ENCODE measurements around the gene GNG4.

The GNG4 gene

DNA sequence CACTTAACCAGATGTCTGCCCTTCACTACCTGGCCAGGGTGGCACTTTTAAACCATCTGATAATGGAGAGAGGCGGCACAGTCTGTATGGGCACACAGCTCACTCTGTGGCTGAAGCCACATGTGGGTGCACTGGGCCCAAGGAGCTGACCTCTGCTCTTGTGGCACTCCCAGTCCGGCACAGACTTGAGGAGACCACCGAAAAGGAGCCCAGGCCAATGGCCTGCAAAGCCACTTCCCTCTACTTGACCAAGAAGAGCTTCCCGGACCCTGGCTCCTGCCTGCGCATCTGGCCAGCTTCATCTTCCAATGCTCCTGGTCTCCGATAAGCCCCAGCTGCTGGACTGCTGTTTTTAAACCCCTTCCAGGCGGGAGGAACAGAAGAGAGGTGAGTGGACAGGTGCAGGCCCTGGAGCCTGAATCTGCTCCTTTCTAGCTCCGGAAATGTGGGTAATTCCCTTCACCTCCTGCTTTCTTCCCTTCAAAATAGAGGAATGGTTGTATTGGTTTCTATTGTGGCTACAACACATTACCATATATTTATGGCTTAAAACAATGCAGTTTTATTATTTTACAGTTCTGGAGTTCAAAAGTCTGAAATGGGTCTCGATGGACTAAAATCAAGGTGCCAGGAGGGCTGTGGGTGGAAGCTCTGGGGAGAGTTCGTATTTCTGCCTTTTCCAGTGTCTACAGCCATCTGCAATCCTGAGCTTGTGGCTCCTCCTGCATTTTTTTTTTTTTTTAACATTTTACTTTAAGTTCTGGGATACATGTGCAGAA is 11.6 kb downstream of the GNG4 start:
- no peak overlapping the region for H3K14ac ChIP-seq (ENCODE audit: low read length)
- H3K18ac ChIP-seq (ENCODE audit: low read length), result no peak overlapping the region
- no peak for DNase-seq
- H3K9ac ChIP-seq (ENCODE audit: low read length), result no peak overlapping the region
- H3K79me2 ChIP-seq (ENCODE audit: control insufficient read depth, insufficient read depth, low read length, poor library complexity), result no peaks in the 10 kb centered on the region
- no peak overlapping the region for H4K12ac ChIP-seq (ENCODE audit: low read depth, low read length)
- no peak overlapping the region for H2BK12ac ChIP-seq (ENCODE audit: low read length)
- H3K36me3 ChIP-seq (ENCODE audit: control insufficient read depth in 1 of 2, insufficient read depth in 2 of 2, low read length in 2 of 2), result no peaks in the 10 kb centered on the region
- no peak overlapping the region for H4K8ac ChIP-seq (ENCODE audit: low read depth, low read length)
- H2AFZ ChIP-seq (ENCODE audit: insufficient read depth, low read length, poor library complexity), result no peak overlapping the region
- H3K27me3 ChIP-seq (ENCODE audit: insufficient read depth, low read length), result no peaks in the 10 kb centered on the region
- no peak overlapping the region for H3K23ac ChIP-seq (ENCODE audit: low read length)
- no peak overlapping the region for H2BK120ac ChIP-seq (ENCODE audit: insufficient read depth, low read length, poor library complexity)
- no peak overlapping the region for H3K4me2 ChIP-seq (ENCODE audit: low read length)
- H3K4me3 ChIP-seq (ENCODE audit: low read depth, low read length), result no peak overlapping the region
- H3K4me1 ChIP-seq (ENCODE audit: control insufficient read depth in 1 of 2, insufficient read depth in 2 of 2, low read length in 2 of 2), result peaks cover 11 to 19% of the 10 kb centered on the region in 2 experiments
- no peak overlapping the region for H2BK5ac ChIP-seq (ENCODE audit: low read depth, low read length, poor library complexity)
- no peaks in the 10 kb centered on the region for H3K79me1 ChIP-seq (ENCODE audit: low read length)
- H3K27ac ChIP-seq (ENCODE audit: low read depth, low read length), result no peak overlapping the region
- no peak overlapping the region for H4K91ac ChIP-seq (ENCODE audit: low read depth, low read length)
- WGBS (ENCODE audit: extremely low coverage, insufficient coverage, insufficient read length), result no CpG with 5 or more reads among the region's 10 CpGs
- no peak overlapping the region for H2AK5ac ChIP-seq (ENCODE audit: low read length)
- H3K9me3 ChIP-seq (ENCODE audit: insufficient read depth, low read depth, low read length), result no peaks in the 10 kb centered on the region
- no peak overlapping the region for H3K4ac ChIP-seq (ENCODE audit: low read depth, low read length)

DNA sequence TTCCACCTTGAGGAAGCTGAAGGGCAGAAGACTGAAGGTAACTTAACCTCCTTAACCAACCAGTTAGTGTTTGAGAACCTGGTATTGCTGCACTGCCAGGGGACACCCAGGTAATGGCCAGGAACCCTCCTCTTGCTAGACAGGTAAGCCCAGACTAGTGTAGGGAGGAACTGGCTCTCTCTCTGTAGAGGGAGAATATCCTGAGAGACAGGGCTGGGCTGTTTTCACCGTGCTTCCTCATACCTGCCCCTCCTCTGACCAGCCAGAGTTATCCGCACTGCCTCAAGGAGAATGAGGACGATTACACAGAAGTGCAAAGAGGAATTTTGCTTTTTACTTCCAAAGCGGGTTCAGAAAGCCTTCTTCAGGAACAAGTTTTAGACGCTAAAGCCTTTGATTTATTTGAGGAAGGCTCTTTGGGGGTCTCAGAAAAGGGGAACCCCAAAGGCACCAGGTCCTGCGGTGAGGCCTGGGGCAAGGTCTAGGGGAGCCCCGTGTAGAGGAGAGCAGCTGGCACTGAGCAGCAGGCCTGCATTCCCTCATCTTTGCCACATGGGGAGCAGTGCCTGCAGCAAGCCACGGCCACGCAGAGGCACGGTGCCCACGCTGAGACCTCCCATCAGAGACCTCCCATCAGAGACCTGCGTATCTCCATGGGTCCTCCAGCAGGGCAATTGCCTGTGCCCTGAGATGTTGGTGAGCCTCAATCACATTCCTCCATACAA is 13.5 kb downstream of the GNG4 start:
- H2AFZ ChIP-seq (ENCODE audit: insufficient read depth, low read length, poor library complexity), result no peak overlapping the region
- no peak overlapping the region for H2AK5ac ChIP-seq (ENCODE audit: low read length)
- H3K4ac ChIP-seq (ENCODE audit: low read depth, low read length), result no peak overlapping the region
- H3K27ac ChIP-seq (ENCODE audit: low read depth, low read length), result no peak overlapping the region
- H3K23ac ChIP-seq (ENCODE audit: low read length), result no peak overlapping the region
- H4K91ac ChIP-seq (ENCODE audit: low read depth, low read length), result no peak overlapping the region
- peak overlapping the region; percentile 14 for H3K4me2 ChIP-seq (ENCODE audit: low read length)
- H2BK5ac ChIP-seq (ENCODE audit: low read depth, low read length, poor library complexity), result no peak overlapping the region
- peak overlapping the region; percentile 57 for H3K9ac ChIP-seq (ENCODE audit: low read length)
- no CpG with 5 or more reads among the region's 12 CpGs for WGBS (ENCODE audit: extremely low coverage, insufficient coverage, insufficient read length)
- no peak overlapping the region for H3K4me3 ChIP-seq (ENCODE audit: low read depth, low read length)
- H2BK12ac ChIP-seq (ENCODE audit: low read length), result no peak overlapping the region
- no peaks in the 10 kb centered on the region for H3K36me3 ChIP-seq (ENCODE audit: control insufficient read depth in 1 of 2, insufficient read depth in 2 of 2, low read length in 2 of 2)
- H4K12ac ChIP-seq (ENCODE audit: low read depth, low read length), result no peak overlapping the region
- no peak overlapping the region for H2BK120ac ChIP-seq (ENCODE audit: insufficient read depth, low read length, poor library complexity)
- H3K14ac ChIP-seq (ENCODE audit: low read length), result no peak overlapping the region
- DNase-seq, result peak; percentile 57 to 77
- H3K27me3 ChIP-seq (ENCODE audit: insufficient read depth, low read length), result no peaks in the 10 kb centered on the region
- H3K18ac ChIP-seq (ENCODE audit: low read length), result no peak overlapping the region
- peaks cover 2 to 9% of the 10 kb centered on the region in 2 experiments for H3K4me1 ChIP-seq (ENCODE audit: control insufficient read depth in 1 of 2, insufficient read depth in 2 of 2, low read length in 2 of 2)
- no peak overlapping the region for H4K8ac ChIP-seq (ENCODE audit: low read depth, low read length)
- no peaks in the 10 kb centered on the region for H3K9me3 ChIP-seq (ENCODE audit: insufficient read depth, low read depth, low read length)
- H3K79me2 ChIP-seq (ENCODE audit: control insufficient read depth, insufficient read depth, low read length, poor library complexity), result no peaks in the 10 kb centered on the region
- H3K79me1 ChIP-seq (ENCODE audit: low read length), result no peaks in the 10 kb centered on the region

DNA sequence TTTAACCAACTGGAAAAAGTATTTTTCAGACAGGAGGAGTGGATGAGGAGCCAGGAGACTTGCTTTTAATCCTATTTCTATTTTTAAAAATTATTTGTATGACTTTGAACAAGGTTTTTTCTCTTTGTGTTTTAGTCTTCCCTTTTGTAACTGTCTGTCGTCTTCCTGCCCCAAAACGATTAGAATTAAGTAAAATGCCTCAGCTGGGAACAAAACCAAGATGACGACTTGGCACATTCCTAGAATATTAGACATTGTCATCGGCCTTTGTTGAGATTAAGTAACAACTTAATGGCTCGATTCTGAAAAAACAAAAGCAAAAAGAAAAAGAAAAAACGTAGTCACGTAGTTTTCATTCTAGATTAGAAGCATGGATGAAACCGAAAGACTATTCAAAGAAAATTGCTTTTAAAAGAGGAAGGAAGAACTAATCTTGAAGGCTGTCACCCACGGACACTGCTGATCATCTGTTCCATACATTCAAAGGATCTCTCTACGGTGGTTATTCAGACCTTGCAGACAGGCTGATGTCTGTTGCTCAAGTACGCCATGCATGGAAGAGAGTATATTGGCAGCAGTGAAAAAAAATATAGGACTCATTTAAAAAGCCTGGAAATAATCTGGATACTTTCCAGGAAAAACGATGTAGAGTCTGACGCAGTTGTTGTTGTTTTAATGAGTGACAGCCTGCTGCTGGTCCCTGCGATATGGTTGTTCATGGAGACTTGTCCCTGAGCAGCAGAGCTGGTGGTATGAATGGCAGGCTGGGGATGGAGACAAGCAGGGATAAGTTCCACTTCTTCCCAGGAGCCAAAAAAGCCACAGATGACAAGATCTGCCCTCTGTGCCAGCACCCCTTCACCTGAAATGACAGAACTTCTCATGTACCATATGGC is 16.8 kb downstream of the GNG4 start:
- whole genome bisulfite sequencing (ENCODE audit: extremely low coverage, insufficient coverage, insufficient read length), result no CpG with 5 or more reads among the region's 14 CpGs

DNA sequence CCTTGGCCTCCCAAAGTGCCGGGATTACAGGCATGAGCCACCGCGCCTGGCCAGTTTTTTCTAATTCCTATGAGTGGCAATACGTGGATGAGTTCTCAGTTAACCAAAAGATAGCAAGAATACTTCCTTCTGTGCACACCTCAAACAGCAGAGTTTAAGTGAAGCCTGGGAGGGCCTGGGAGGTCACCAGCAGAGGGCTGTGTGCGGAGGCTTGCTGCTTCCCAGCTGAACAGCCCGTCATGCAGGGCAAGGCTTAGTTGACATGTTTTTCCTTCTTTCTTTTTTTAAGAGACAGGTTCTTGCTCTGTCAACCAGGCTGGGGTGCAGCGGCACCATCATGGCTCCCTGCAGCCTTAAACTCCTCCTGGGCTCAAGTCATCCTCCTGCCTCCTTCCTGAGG is 17.8 kb downstream of the GNG4 start:
- Histone ChIP-seq H3K4me2 (ENCODE audit: low read length) (no peak overlapping the region), H3K4ac (ENCODE audit: low read depth, low read length) (no peak overlapping the region), H3K27ac (ENCODE audit: low read depth, low read length) (no peak overlapping the region), H2AK5ac (ENCODE audit: low read length) (no peak overlapping the region), H4K91ac (ENCODE audit: low read depth, low read length) (no peak overlapping the region), H2BK12ac (ENCODE audit: low read length) (no peak overlapping the region), H2BK5ac (ENCODE audit: low read depth, low read length, poor library complexity) (no peak overlapping the region), H3K36me3 (ENCODE audit: control insufficient read depth in 1 of 2, insufficient read depth in 2 of 2, low read length in 2 of 2) (no peaks in the 10 kb centered on the region), H3K79me2 (ENCODE audit: control insufficient read depth, insufficient read depth, low read length, poor library complexity) (no peaks in the 10 kb centered on the region), H3K4me1 (ENCODE audit: control insufficient read depth in 1 of 2, insufficient read depth in 2 of 2, low read length in 2 of 2) (peaks cover 2 to 9% of the 10 kb centered on the region in 2 experiments), H3K18ac (ENCODE audit: low read length) (no peak overlapping the region), H4K8ac (ENCODE audit: low read depth, low read length) (no peak overlapping the region), H2BK120ac (ENCODE audit: insufficient read depth, low read length, poor library complexity) (no peak overlapping the region), H3K27me3 (ENCODE audit: insufficient read depth, low read length) (no peaks in the 10 kb centered on the region), H3K9me3 (ENCODE audit: insufficient read depth, low read depth, low read length) (no peaks in the 10 kb centered on the region), H3K9ac (ENCODE audit: low read length) (no peak overlapping the region), H3K23ac (ENCODE audit: low read length) (no peak overlapping the region), H3K79me1 (ENCODE audit: low read length) (no peaks in the 10 kb centered on the region), H3K14ac (ENCODE audit: low read length) (no peak overlapping the region), H3K4me3 (ENCODE audit: low read depth, low read length) (no peak overlapping the region), H4K12ac (ENCODE audit: low read depth, low read length) (no peak overlapping the region), H2AFZ (ENCODE audit: insufficient read depth, low read length, poor library complexity) (no peak overlapping the region)
- no peak for DNase-seq
- no CpG with 5 or more reads among the region's 7 CpGs for WGBS (ENCODE audit: extremely low coverage, insufficient coverage, insufficient read length)

More for the DNA sequence above, 16.8 kb downstream of the GNG4 start:
- H2BK5ac ChIP-seq (ENCODE audit: low read depth, low read length, poor library complexity), result no peak overlapping the region
- DNase-seq, result peak in 1 of 2 donors; percentile 74
- H4K8ac ChIP-seq (ENCODE audit: low read depth, low read length), result no peak overlapping the region
- H3K27ac ChIP-seq (ENCODE audit: low read depth, low read length), result no peak overlapping the region
- H2BK12ac ChIP-seq (ENCODE audit: low read length), result no peak overlapping the region
- no peak overlapping the region for H4K12ac ChIP-seq (ENCODE audit: low read depth, low read length)
- no peak overlapping the region for H4K91ac ChIP-seq (ENCODE audit: low read depth, low read length)
- H3K9me3 ChIP-seq (ENCODE audit: insufficient read depth, low read depth, low read length), result no peaks in the 10 kb centered on the region
- no peaks in the 10 kb centered on the region for H3K36me3 ChIP-seq (ENCODE audit: control insufficient read depth in 1 of 2, insufficient read depth in 2 of 2, low read length in 2 of 2)
- H2BK120ac ChIP-seq (ENCODE audit: insufficient read depth, low read length, poor library complexity), result no peak overlapping the region
- no peak overlapping the region for H3K14ac ChIP-seq (ENCODE audit: low read length)
- H3K4me3 ChIP-seq (ENCODE audit: low read depth, low read length), result no peak overlapping the region
- H3K9ac ChIP-seq (ENCODE audit: low read length), result no peak overlapping the region
- no peaks in the 10 kb centered on the region for H3K79me2 ChIP-seq (ENCODE audit: control insufficient read depth, insufficient read depth, low read length, poor library complexity)
- H2AFZ ChIP-seq (ENCODE audit: insufficient read depth, low read length, poor library complexity), result no peak overlapping the region
- no peak overlapping the region for H3K4me2 ChIP-seq (ENCODE audit: low read length)
- H2AK5ac ChIP-seq (ENCODE audit: low read length), result no peak overlapping the region
- no peaks in the 10 kb centered on the region for H3K79me1 ChIP-seq (ENCODE audit: low read length)
- peaks cover 2 to 9% of the 10 kb centered on the region in 2 experiments for H3K4me1 ChIP-seq (ENCODE audit: control insufficient read depth in 1 of 2, insufficient read depth in 2 of 2, low read length in 2 of 2)
- H3K27me3 ChIP-seq (ENCODE audit: insufficient read depth, low read length), result no peaks in the 10 kb centered on the region
- H3K4ac ChIP-seq (ENCODE audit: low read depth, low read length), result no peak overlapping the region
- H3K18ac ChIP-seq (ENCODE audit: low read length), result no peak overlapping the region
- peak overlapping the region; percentile 91 for H3K23ac ChIP-seq (ENCODE audit: low read length)
